Tibial nerve (tissue), 4 donors: ENCODE measurements around the gene TM4SF1.

Experiments
- EP300 ChIP-seq, 2 donors: sonication (generic); formaldehyde crosslinking; IDR thresholded peaks; one replicate each; pipeline ENCODE4 v1.6.1; 2017; ENCODE audit warnings: antibody characterized with exemption in 2 of 2, mild to moderate bottlenecking in 1 of 2
- POLR2A ChIP-seq, 2 donors: fragments of 450-650 bp; IDR thresholded peaks; one replicate each; pipeline ENCODE4 v1.6.1; 2017; ENCODE audit warnings: antibody characterized with exemption in 2 of 2, mild to moderate bottlenecking in 2 of 2, moderate library complexity in 2 of 2
- TF ChIP-seq, protein P1 (sequence below), 5 experiments: fragments of 200-600 bp in 3 of 5; fragments of 450-650 bp in 2 of 5; sonication (generic) in 3 of 5; IDR thresholded peaks; one replicate each; pipeline ENCODE4 v1.5.1; 2016 to 2019; ENCODE audit warnings: antibody characterized with exemption in 5 of 5, mild to moderate bottlenecking in 3 of 5, moderate library complexity in 2 of 5

DNA sequence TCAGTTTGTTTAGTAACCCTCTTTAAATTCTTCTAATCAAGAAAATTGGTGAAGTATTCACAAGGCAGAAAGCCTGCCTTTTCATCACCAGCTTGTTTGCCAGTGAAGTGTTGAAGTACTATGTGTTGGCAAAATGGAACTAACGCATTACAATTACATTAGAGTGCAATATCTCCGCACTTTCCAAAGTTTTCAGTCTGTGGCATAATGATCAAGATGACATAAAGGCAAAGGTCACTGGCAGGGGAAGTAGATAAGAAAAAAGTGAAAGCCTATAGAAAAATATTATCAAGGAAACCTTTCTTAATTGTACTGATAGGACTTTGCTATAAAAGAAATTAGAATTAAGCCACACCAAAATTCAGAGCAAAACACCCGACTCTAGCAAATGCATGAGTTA, 25.0 kb upstream of the TM4SF1 start:
- TF ChIP-seq EP300 (IDR thresholded peaks at IDR 0.05) (no peak), POLR2A (IDR thresholded peaks at IDR 0.05) (no peak)
- TF ChIP-seq, protein P1, sequence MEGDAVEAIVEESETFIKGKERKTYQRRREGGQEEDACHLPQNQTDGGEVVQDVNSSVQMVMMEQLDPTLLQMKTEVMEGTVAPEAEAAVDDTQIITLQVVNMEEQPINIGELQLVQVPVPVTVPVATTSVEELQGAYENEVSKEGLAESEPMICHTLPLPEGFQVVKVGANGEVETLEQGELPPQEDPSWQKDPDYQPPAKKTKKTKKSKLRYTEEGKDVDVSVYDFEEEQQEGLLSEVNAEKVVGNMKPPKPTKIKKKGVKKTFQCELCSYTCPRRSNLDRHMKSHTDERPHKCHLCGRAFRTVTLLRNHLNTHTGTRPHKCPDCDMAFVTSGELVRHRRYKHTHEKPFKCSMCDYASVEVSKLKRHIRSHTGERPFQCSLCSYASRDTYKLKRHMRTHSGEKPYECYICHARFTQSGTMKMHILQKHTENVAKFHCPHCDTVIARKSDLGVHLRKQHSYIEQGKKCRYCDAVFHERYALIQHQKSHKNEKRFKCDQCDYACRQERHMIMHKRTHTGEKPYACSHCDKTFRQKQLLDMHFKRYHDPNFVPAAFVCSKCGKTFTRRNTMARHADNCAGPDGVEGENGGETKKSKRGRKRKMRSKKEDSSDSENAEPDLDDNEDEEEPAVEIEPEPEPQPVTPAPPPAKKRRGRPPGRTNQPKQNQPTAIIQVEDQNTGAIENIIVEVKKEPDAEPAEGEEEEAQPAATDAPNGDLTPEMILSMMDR (IDR thresholded peaks at IDR 0.05), result no peak
